CD4-positive, CD25-positive, alpha-beta regulatory T cell (primary cell): Measurements from ENCODE around the gene ACTR2. TPM values are rescaled to one million over a fixed set of nuclear protein-coding genes. Genes with fewer than 3 reads are reported as not detected.
A peak's percentile ranks its signal among the peaks of the same experiment; 100 is the strongest.

Source experiments
- ATAC-seq, 2 donors: fragments of 150-1000 bp; cut with Tn5 transposase; one replicate each; pipeline ENCODE4 v1.10.0; 2021; ENCODE audit warnings: low read depth in 2 of 2, moderate number of reproducible peaks in 2 of 2, moderate library complexity in 1 of 2
- DNase-seq, 3 donors: peaks; one replicate each; pipeline versions ENCODE4 v3.0.0 to v3.0.0-alpha.2; 2012 to 2022; ENCODE audit warnings: mixed read lengths in 1 of 3
- H3K27ac ChIP-seq: one replicate; pipeline ENCODE4 v1.7.0; 2013; ENCODE audit warnings: mild to moderate bottlenecking, low read length; ENCODE audit not compliant: insufficient read depth, poor library complexity, severe bottlenecking
- H3K27me3 ChIP-seq: one replicate; pipeline ENCODE4 v1.7.0; 2013; ENCODE audit warnings: low read length; ENCODE audit not compliant: control insufficient read depth, insufficient read depth
- H3K36me3 ChIP-seq: one replicate; pipeline ENCODE4 v1.7.0; 2013; ENCODE audit warnings: mild to moderate bottlenecking, low read length, moderate library complexity; ENCODE audit not compliant: control insufficient read depth, insufficient read depth
- H3K4me1 ChIP-seq: 2 replicates; pipeline ENCODE4 v1.7.0; 2013; ENCODE audit warnings: mild to moderate bottlenecking, low read length; ENCODE audit not compliant: insufficient read depth, control insufficient read depth, poor library complexity, severe bottlenecking
- H3K4me3 ChIP-seq: one replicate; pipeline ENCODE4 v1.7.0; 2013; ENCODE audit warnings: low read depth, mild to moderate bottlenecking, low read length, moderate library complexity
- H3K9me3 ChIP-seq, 2 experiments: 1 replicate in 1 of 2; 2 replicates in 1 of 2; pipeline ENCODE4 v1.7.0; 2013; ENCODE audit warnings: low read length in 2 of 2, mild to moderate bottlenecking in 1 of 2, moderate library complexity in 1 of 2; ENCODE audit not compliant: control insufficient read depth in 2 of 2
- H3K27ac Mint-ChIP-seq, 3 donors: one replicate each; pipeline ENCODE4 v1.8.0; 2020 to 2022; ENCODE audit warnings: mild to moderate bottlenecking in 3 of 3, mixed read lengths in 3 of 3, moderate library complexity in 2 of 3
- H3K27me3 Mint-ChIP-seq: one replicate; pipeline ENCODE4 v1.8.0; 2022; ENCODE audit warnings: mild to moderate bottlenecking, mixed read lengths
- H3K36me3 Mint-ChIP-seq: one replicate; pipeline ENCODE4 v1.8.0; 2020; ENCODE audit warnings: mixed read lengths
- H3K4me1 Mint-ChIP-seq, 4 donors: one replicate each; pipeline ENCODE4 v1.8.0; 2020 to 2022; ENCODE audit warnings: mixed read lengths in 4 of 4, mild to moderate bottlenecking in 1 of 4
- H3K4me3 Mint-ChIP-seq, 4 donors: one replicate each; pipeline ENCODE4 v1.8.0; 2020 to 2022; ENCODE audit warnings: mild to moderate bottlenecking in 4 of 4, mixed read lengths in 4 of 4, moderate library complexity in 3 of 4
- H3K9me3 Mint-ChIP-seq, 7 donors: one replicate each; pipeline ENCODE4 v1.8.0; 2020 to 2022; ENCODE audit warnings: mixed read lengths in 7 of 7, mild to moderate bottlenecking in 3 of 7, moderate library complexity in 2 of 7
- polyA plus RNA-seq, 4 donors: library from polyadenylated mRNA; unstranded; fragments of 300-500 nt; fragmentation: Illumina TruSeq; gene quantifications; one replicate each; pipeline ENCODE4 v1.2.3, GENCODE V29; 2021
- total RNA-seq: library from RNA; stranded (reverse); gene quantifications from one replicate; pipeline ENCODE4 v1.2.3, GENCODE V29; 2022

ACTR2 gene
- total and polyA plus RNA-seq, 5 donors from 2014 or later: 275 to 324 (median 303) TPM

- H3K9me3 ChIP-seq: no peaks in the 10 kb centered on the region
- H3K36me3 ChIP-seq: no peaks in the 10 kb centered on the region
- DNase-seq (no peak), ATAC-seq (no peak)
- no peak overlapping the region for H3K27ac ChIP-seq
- H3K9me3 Mint-ChIP-seq: no peaks in the 10 kb centered on the region
- H3K27me3 ChIP-seq: no peaks in the 10 kb centered on the region
- H3K27me3 Mint-ChIP-seq: peaks cover 12% of the 10 kb centered on the region
- no peaks in the 10 kb centered on the region for H3K4me1 Mint-ChIP-seq
- no peaks in the 10 kb centered on the region for H3K36me3 Mint-ChIP-seq
- no peaks in the 10 kb centered on the region for H3K4me1 ChIP-seq
- no peak overlapping the region for H3K4me3 ChIP-seq
- H3K4me3 Mint-ChIP-seq: no peak overlapping the region
- H3K27ac Mint-ChIP-seq: no peak overlapping the region
These were observed 28.9 kb upstream of the ACTR2 start for GRCh38 chr2:65198737-65199136.

- Mint-ChIP-seq H3K9me3 (no peaks in the 10 kb centered on the region), H3K4me3 (no peak overlapping the region), H3K27ac (no peak overlapping the region), H3K4me1 (no peaks in the 10 kb centered on the region), H3K36me3 (no peaks in the 10 kb centered on the region), H3K27me3 (peaks cover 12% of the 10 kb centered on the region)
- Histone ChIP-seq H3K27ac (no peak overlapping the region), H3K27me3 (no peaks in the 10 kb centered on the region), H3K36me3 (no peaks in the 10 kb centered on the region), H3K9me3 (no peaks in the 10 kb centered on the region), H3K4me3 (no peak overlapping the region), H3K4me1 (no peaks in the 10 kb centered on the region)
- DNase-seq (no peak), ATAC-seq (no peak)
These were observed 28.5 kb upstream of the ACTR2 start for GRCh38 chr2:65199166-65199565.

GRCh38 chr2:65199891-65200290 lies 27.7 kb upstream of the ACTR2 start:
- DNase-seq (no peak), ATAC-seq (no peak)
- H3K27ac Mint-ChIP-seq: no peak overlapping the region
- no peaks in the 10 kb centered on the region for H3K9me3 Mint-ChIP-seq
- H3K4me3 Mint-ChIP-seq: no peak overlapping the region
- H3K36me3 Mint-ChIP-seq: no peaks in the 10 kb centered on the region
- Histone ChIP-seq H3K4me3 (no peak overlapping the region), H3K4me1 (no peaks in the 10 kb centered on the region), H3K36me3 (no peaks in the 10 kb centered on the region), H3K9me3 (no peaks in the 10 kb centered on the region), H3K27me3 (no peaks in the 10 kb centered on the region), H3K27ac (no peak overlapping the region)
- H3K27me3 Mint-ChIP-seq: peaks cover 12% of the 10 kb centered on the region
- H3K4me1 Mint-ChIP-seq: no peaks in the 10 kb centered on the region

GRCh38 chr2:65204461-65205210 lies 23.0 kb upstream of the ACTR2 start:
- ATAC-seq: no peak
- H3K4me3 Mint-ChIP-seq: no peak overlapping the region
- DNase-seq: peak; percentile 15 to 30 (median 16)
- H3K27me3 Mint-ChIP-seq: no peaks in the 10 kb centered on the region
- H3K4me3 ChIP-seq: no peak overlapping the region
- H3K36me3 Mint-ChIP-seq: no peaks in the 10 kb centered on the region
- H3K9me3 Mint-ChIP-seq: no peaks in the 10 kb centered on the region
- H3K27me3 ChIP-seq: no peaks in the 10 kb centered on the region
- no peaks in the 10 kb centered on the region for H3K36me3 ChIP-seq
- no peaks in the 10 kb centered on the region for H3K4me1 Mint-ChIP-seq
- no peak overlapping the region for H3K27ac Mint-ChIP-seq
- no peaks in the 10 kb centered on the region for H3K4me1 ChIP-seq
- H3K27ac ChIP-seq: no peak overlapping the region
- H3K9me3 ChIP-seq: no peaks in the 10 kb centered on the region

GRCh38 chr2:65212115-65212514 lies 15.5 kb upstream of the ACTR2 start:
- no peak for DNase-seq
- Histone ChIP-seq H3K9me3 (no peaks in the 10 kb centered on the region), H3K27me3 (no peaks in the 10 kb centered on the region), H3K4me3 (no peak overlapping the region), H3K4me1 (no peaks in the 10 kb centered on the region), H3K36me3 (no peaks in the 10 kb centered on the region), H3K27ac (no peak overlapping the region)
- Mint-ChIP-seq H3K9me3 (no peaks in the 10 kb centered on the region), H3K4me1 (peaks cover 0 to 3% (median 0%) of the 10 kb centered on the region in 4 donors), H3K27ac (no peak overlapping the region), H3K27me3 (no peaks in the 10 kb centered on the region), H3K36me3 (no peaks in the 10 kb centered on the region), H3K4me3 (no peak overlapping the region)
- ATAC-seq: no peak

- ATAC-seq (no peak), DNase-seq (no peak)
- H3K4me1 ChIP-seq: no peaks in the 10 kb centered on the region
- H3K27me3 Mint-ChIP-seq: no peaks in the 10 kb centered on the region
- peaks cover 0 to 3% (median 0%) of the 10 kb centered on the region in 4 donors for H3K4me1 Mint-ChIP-seq
- H3K27ac Mint-ChIP-seq: no peak overlapping the region
- H3K27me3 ChIP-seq: no peaks in the 10 kb centered on the region
- H3K36me3 ChIP-seq: no peaks in the 10 kb centered on the region
- H3K9me3 ChIP-seq: no peaks in the 10 kb centered on the region
- no peak overlapping the region for H3K27ac ChIP-seq
- no peak overlapping the region for H3K4me3 Mint-ChIP-seq
- H3K36me3 Mint-ChIP-seq: no peaks in the 10 kb centered on the region
- no peaks in the 10 kb centered on the region for H3K9me3 Mint-ChIP-seq
- no peak overlapping the region for H3K4me3 ChIP-seq
These were observed 15.0 kb upstream of the ACTR2 start for GRCh38 chr2:65212619-65213018.

GRCh38 chr2:65213035-65213434 lies 14.6 kb upstream of the ACTR2 start:
- no peak for ATAC-seq
- no peak overlapping the region for H3K4me3 Mint-ChIP-seq
- no peaks in the 10 kb centered on the region for H3K9me3 ChIP-seq
- H3K36me3 ChIP-seq: no peaks in the 10 kb centered on the region
- no peak for DNase-seq
- no peak overlapping the region for H3K27ac ChIP-seq
- H3K4me1 ChIP-seq: no peaks in the 10 kb centered on the region
- no peak overlapping the region for H3K4me3 ChIP-seq
- peak overlapping the region in 1 of 3 donors; percentile 7 for H3K27ac Mint-ChIP-seq
- H3K27me3 ChIP-seq: no peaks in the 10 kb centered on the region
- no peaks in the 10 kb centered on the region for H3K36me3 Mint-ChIP-seq
- H3K9me3 Mint-ChIP-seq: no peaks in the 10 kb centered on the region
- peaks cover 0 to 3% (median 0%) of the 10 kb centered on the region in 4 donors for H3K4me1 Mint-ChIP-seq
- H3K27me3 Mint-ChIP-seq: no peaks in the 10 kb centered on the region

GRCh38 chr2:65214361-65214760 lies 13.3 kb upstream of the ACTR2 start:
- H3K27ac ChIP-seq: no peak overlapping the region
- H3K27me3 Mint-ChIP-seq: no peaks in the 10 kb centered on the region

More at GRCh38 chr2:65214361-65214760, 13.3 kb upstream of the ACTR2 start:
- H3K4me3 Mint-ChIP-seq: no peak overlapping the region
- peaks cover 2% of the 10 kb centered on the region for H3K36me3 Mint-ChIP-seq
- no peak for DNase-seq
- H3K9me3 Mint-ChIP-seq: no peaks in the 10 kb centered on the region
- H3K27me3 ChIP-seq: no peaks in the 10 kb centered on the region
- no peak for ATAC-seq
- no peaks in the 10 kb centered on the region for H3K4me1 ChIP-seq
- H3K4me1 Mint-ChIP-seq: peaks cover 0 to 3% (median 2%) of the 10 kb centered on the region in 4 donors
- no peaks in the 10 kb centered on the region for H3K36me3 ChIP-seq
- H3K9me3 ChIP-seq: no peaks in the 10 kb centered on the region
- H3K4me3 ChIP-seq: no peak overlapping the region
- no peak overlapping the region for H3K27ac Mint-ChIP-seq
